SK-N-MC (cell line): ENCODE measurements around the gene MESD.

Source experiments
- DNase-seq: peaks from one replicate; pipeline ENCODE4 v3.0.0-alpha.2; 2011; ENCODE audit warnings: low read depth, low spot score
- H3K27ac ChIP-seq: fragments of 200-600 bp; sonication (generic); 2 replicates; pipeline ENCODE4 v1.5.1; 2016; ENCODE audit warnings: mixed run types
- H3K36me3 ChIP-seq: fragments of 200-600 bp; sonication (generic); 2 replicates; pipeline ENCODE4 v1.6.1; 2017; ENCODE audit warnings: antibody characterized with exemption, low read length, mixed read lengths; ENCODE audit not compliant: insufficient read depth
- H3K4me3 ChIP-seq: fragments of 200-600 bp; sonication (generic); 2 replicates; pipeline ENCODE4 v1.5.1; 2016
- H3K9ac ChIP-seq: fragments of 200-600 bp; sonication (generic); 2 replicates; pipeline ENCODE4 v1.8.0; 2017; ENCODE audit warnings: mixed run types, mixed read lengths; ENCODE audit not compliant: insufficient read length
- H3K9me3 ChIP-seq: fragments of 200-600 bp; sonication (generic); 2 replicates; pipeline ENCODE4 v1.6.1; 2017; ENCODE audit warnings: low read depth, mild to moderate bottlenecking, antibody characterized with exemption, low read length, moderate library complexity, mixed read lengths
- EZH2 ChIP-seq: fragments of 200-600 bp; sonication (generic); IDR thresholded peaks from one replicate; pipeline ENCODE4 v1.6.1; 2017; ENCODE audit warnings: antibody characterized with exemption
- FOXP2 ChIP-seq: optimal IDR thresholded peaks from 2 replicates; pipeline ENCODE3; 2011; ENCODE audit warnings: mild to moderate bottlenecking, moderate library complexity; ENCODE audit not compliant: insufficient read depth; ENCODE audit errors: extremely low read length, control extremely low read depth
- POLR2AphosphoS5 ChIP-seq: IDR thresholded peaks from 2 replicates; pipeline ENCODE4 v1.6.1; 2012; ENCODE audit warnings: mild to moderate bottlenecking, low read depth, low read length, borderline replicate concordance

MESD gene

GRCh38 chr15:80942746-80943565 is 46.7 kb downstream of the MESD start:
- no peak for TF ChIP-seq EZH2
- TF ChIP-seq POLR2AphosphoS5, result no peak
- no peak for TF ChIP-seq FOXP2
- H3K4me3 ChIP-seq, result no peak overlapping the region
- H3K9me3 ChIP-seq, result no peaks in the 10 kb centered on the region
- no peak overlapping the region for H3K27ac ChIP-seq
- DNase-seq, result no peak
- H3K36me3 ChIP-seq, result no peaks in the 10 kb centered on the region
- no peak overlapping the region for H3K9ac ChIP-seq

- no peak for DNase-seq
- no peak overlapping the region for H3K4me3 ChIP-seq
- H3K36me3 ChIP-seq, result no peaks in the 10 kb centered on the region
- H3K9me3 ChIP-seq, result no peaks in the 10 kb centered on the region
- H3K27ac ChIP-seq, result no peak overlapping the region
- no peak overlapping the region for H3K9ac ChIP-seq
- TF ChIP-seq EZH2, result no peak
- no peak for TF ChIP-seq POLR2AphosphoS5
Observed at GRCh38 chr15:80942266-80942665, 47.4 kb downstream of the MESD start.

GRCh38 chr15:80940851-80941250 is 48.8 kb downstream of the MESD start:
- Histone ChIP-seq H3K9ac (no peak overlapping the region), H3K4me3 (no peak overlapping the region), H3K9me3 (no peaks in the 10 kb centered on the region), H3K36me3 (no peaks in the 10 kb centered on the region), H3K27ac (no peak overlapping the region)
- TF ChIP-seq EZH2, result no peak
- DNase-seq, result no peak

- Histone ChIP-seq H3K36me3 (no peaks in the 10 kb centered on the region), H3K27ac (no peak overlapping the region), H3K4me3 (no peak overlapping the region), H3K9me3 (no peaks in the 10 kb centered on the region), H3K9ac (no peak overlapping the region)
- no peak for DNase-seq
- no peak for TF ChIP-seq EZH2
- TF ChIP-seq FOXP2, result no peak
- TF ChIP-seq POLR2AphosphoS5, result no peak
Observed at GRCh38 chr15:80940331-80940730, 49.3 kb downstream of the MESD start.

- no peak for TF ChIP-seq EZH2
- Histone ChIP-seq H3K36me3 (no peaks in the 10 kb centered on the region), H3K4me3 (no peak overlapping the region)
Observed at GRCh38 chr15:80939216-80939615, 50.4 kb downstream of the MESD start.

GRCh38 chr15:80937718-80938117 is 51.9 kb downstream of the MESD start:
- no peak overlapping the region for H3K27ac ChIP-seq

More at GRCh38 chr15:80939216-80939615, 50.4 kb downstream of the MESD start:
- H3K9ac ChIP-seq, result no peak overlapping the region
- H3K9me3 ChIP-seq, result no peaks in the 10 kb centered on the region
- DNase-seq, result no peak
- H3K27ac ChIP-seq, result no peak overlapping the region

GRCh38 chr15:80936288-80937078 is 53.1 kb downstream of the MESD start:
- no peak overlapping the region for H3K27ac ChIP-seq
- no peak overlapping the region for H3K4me3 ChIP-seq
- H3K36me3 ChIP-seq, result no peaks in the 10 kb centered on the region
- no peak for DNase-seq
- H3K9ac ChIP-seq, result no peak overlapping the region
- TF ChIP-seq POLR2AphosphoS5, result no peak
- no peak for TF ChIP-seq FOXP2
- TF ChIP-seq EZH2, result no peak
- H3K9me3 ChIP-seq, result no peaks in the 10 kb centered on the region

More at GRCh38 chr15:80937718-80938117, 51.9 kb downstream of the MESD start:
- H3K9ac ChIP-seq, result no peak overlapping the region
- DNase-seq, result no peak
- H3K4me3 ChIP-seq, result no peak overlapping the region
- H3K9me3 ChIP-seq, result no peaks in the 10 kb centered on the region
- no peaks in the 10 kb centered on the region for H3K36me3 ChIP-seq
- TF ChIP-seq FOXP2 (no peak), POLR2AphosphoS5 (no peak), EZH2 (no peak)

- no peak overlapping the region for H3K27ac ChIP-seq
- TF ChIP-seq FOXP2 (no peak), POLR2AphosphoS5 (no peak), EZH2 (no peak)
- H3K9me3 ChIP-seq, result no peaks in the 10 kb centered on the region
- H3K9ac ChIP-seq, result no peak overlapping the region
- H3K36me3 ChIP-seq, result no peaks in the 10 kb centered on the region
- no peak overlapping the region for H3K4me3 ChIP-seq
- DNase-seq, result no peak
Observed at GRCh38 chr15:80934761-80935221, 54.8 kb downstream of the MESD start.

GRCh38 chr15:80932989-80933388 is 56.6 kb downstream of the MESD start:
- no peak overlapping the region for H3K9ac ChIP-seq
- no peaks in the 10 kb centered on the region for H3K36me3 ChIP-seq
- TF ChIP-seq EZH2 (no peak), POLR2AphosphoS5 (no peak), FOXP2 (no peak)
- no peak overlapping the region for H3K4me3 ChIP-seq
- no peak overlapping the region for H3K27ac ChIP-seq
- no peak for DNase-seq
- H3K9me3 ChIP-seq, result no peaks in the 10 kb centered on the region
